K562 (cell line): Measurements from ENCODE around the gene IL37. TPM values are rescaled to one million over a fixed set of nuclear protein-coding genes. Genes with fewer than 3 reads are reported as not detected.

Experiments
- ATAC-seq: fragments of 200-7000 bp; cut with Tn5 transposase; 3 replicates; pipeline ENCODE4 v1.9.1; 2020; ENCODE audit warnings: moderate library complexity
- BruUV-seq: library from RNA; stranded (reverse); fragments of 400-500 nt; replicated peaks from 2 replicates; lab custom pipeline; 2021; lab: Mats Ljungman, UMichigan
- CTCF ChIA-PET: fragments of 300-600 bp; formaldehyde crosslinking; extraction: SDS; loops from one replicate; lab custom pipeline; 2021; ENCODE audit warnings: low intra/inter-chr PET ratio; lab: Yijun Ruan, JAX
- POLR2A ChIA-PET: fragments of 300-600, 350-650 bp; sonication (Branson Sonifier 250); formaldehyde crosslinking; extraction: SDS; loops from one replicate; lab custom pipeline; 2021; ENCODE audit warnings: antibody characterized with exemption, inconsistent platforms; lab: Yijun Ruan, JAX
- DNase-seq, 4 experiments: peaks; one replicate each; pipeline versions ENCODE4 v3.0.0 to v3.0.0-alpha.2; 2011 to 2018; ENCODE audit warnings: low spot score in 3 of 4, mixed read lengths in 3 of 4; ENCODE audit errors: extremely low read depth in 1 of 4
- FAIRE-seq: peaks from 2 replicates; lab custom pipeline; 2011; peaks lifted over from hg19 to GRCh38; lab: Jason Lieb, UNC
- H2AFZ ChIP-seq: 2 replicates; pipeline ENCODE4 v1.6.0; 2011; ENCODE audit warnings: low read depth, low read length, control low read depth, inconsistent platforms
- H3K27ac ChIP-seq: fragments of 200-600 bp; 3 replicates; pipeline ENCODE4 v1.8.0; 2011; ENCODE audit warnings: low read depth, mild to moderate bottlenecking, control low read depth, inconsistent platforms, low read length, moderate library complexity, mixed read lengths; ENCODE audit errors: extremely low read depth
- H3K27me3 ChIP-seq, 2 experiments: fragments of 300-600 bp in 1 of 2; 2 replicates in 1 of 2; 3 replicates in 1 of 2; pipeline versions ENCODE4 v1.6.0 to v1.8.0; 2011; ENCODE audit warnings: inconsistent platforms in 2 of 2, low read length in 2 of 2, mild to moderate bottlenecking in 1 of 2, mixed read lengths in 1 of 2, moderate library complexity in 1 of 2; ENCODE audit not compliant: control insufficient read depth in 2 of 2, insufficient read depth in 2 of 2
- H3K36me3 ChIP-seq: fragments of 300-600 bp; 3 replicates; pipeline ENCODE4 v1.8.0; 2011; ENCODE audit warnings: mild to moderate bottlenecking, low read length, inconsistent platforms; ENCODE audit not compliant: control insufficient read depth, insufficient read depth
- H3K4me1 ChIP-seq, 2 experiments: fragments of 200-600 bp in 1 of 2; replicated peaks in 1 of 2; 2 replicates in 1 of 2; 3 replicates in 1 of 2; pipeline versions ENCODE4 v1.5.1 to v1.8.0; 2011; ENCODE audit warnings: inconsistent platforms in 2 of 2, low read length in 2 of 2, mild to moderate bottlenecking in 1 of 2, mixed read lengths in 1 of 2, moderate library complexity in 1 of 2; ENCODE audit not compliant: control insufficient read depth in 2 of 2, insufficient read depth in 2 of 2
- H3K4me2 ChIP-seq: 2 replicates; pipeline ENCODE4 v1.6.1; 2011; ENCODE audit warnings: low read length, control low read depth, inconsistent platforms, mixed read lengths; ENCODE audit not compliant: insufficient read depth
- H3K4me3 ChIP-seq: fragments of 200-600 bp; sonication (generic), shearing (Covaris generic); 2 replicates; pipeline ENCODE4 v1.5.1; 2016; ENCODE audit warnings: control low read depth, inconsistent platforms
- H3K79me2 ChIP-seq: fragments of 200-600 bp; 3 replicates; pipeline ENCODE4 v1.8.0; 2011; ENCODE audit warnings: low read length, inconsistent platforms; ENCODE audit not compliant: control insufficient read depth, insufficient read depth
- H3K9ac ChIP-seq, 2 experiments: 2 replicates each; pipeline versions ENCODE4 v1.6.0 to v1.6.1; 2011; ENCODE audit warnings: low read depth in 2 of 2, low read length in 2 of 2, control low read depth in 1 of 2, inconsistent platforms in 1 of 2, mild to moderate bottlenecking in 1 of 2, mixed read lengths in 1 of 2; ENCODE audit not compliant: insufficient read depth in 1 of 2
- H3K9me1 ChIP-seq: one replicate; pipeline ENCODE4 v1.6.0; 2011; ENCODE audit warnings: inconsistent platforms, mild to moderate bottlenecking, low read length, moderate library complexity; ENCODE audit not compliant: control insufficient read depth, insufficient read depth
- H3K9me3 ChIP-seq: replicated peaks from 2 replicates; pipeline ENCODE4 v1.5.1; 2011; ENCODE audit warnings: low read depth, low read length, inconsistent platforms; ENCODE audit not compliant: control insufficient read depth, insufficient read depth
- H4K20me1 ChIP-seq: replicated peaks from 2 replicates; pipeline ENCODE4 v1.6.1; 2011; ENCODE audit warnings: low read length, inconsistent platforms, mixed read lengths; ENCODE audit not compliant: control insufficient read depth, insufficient read depth
- BCL6 ChIP-seq: fragments of 250-450 bp; sonication (Bioruptor Pico); IDR thresholded peaks from 2 replicates; pipeline ENCODE4 v1.4.0; 2020
- FOXA3 ChIP-seq, 2 experiments: fragments of 450-650 bp in 1 of 2; sonication (generic) in 1 of 2; formaldehyde crosslinking; IDR thresholded peaks in 1 of 2; conservative IDR thresholded peaks in 1 of 2; 2 replicates each; pipeline versions ENCODE4 v1.4.0 to v1.8.0; 2020 to 2022; ENCODE audit warnings: mild to moderate bottlenecking in 2 of 2, missing genetic modification reagents in 1 of 2
- GTF2F1 ChIP-seq: IDR thresholded peaks from 2 replicates; pipeline ENCODE4 v1.6.1; 2011; ENCODE audit warnings: low read depth, low read length, improper control_type of control experiment
- ZBTB17 ChIP-seq: fragments of 450-650 bp; formaldehyde crosslinking; IDR thresholded peaks from 2 replicates; pipeline ENCODE4 v1.4.0; 2020; ENCODE audit warnings: mild to moderate bottlenecking
- WGBS: fragments of 100-300 bp; shearing (Covaris generic); methylation state at CpG from one replicate; pipeline ENCODE4 v1.1.6; 2016; ENCODE audit warnings: low coverage, mixed read lengths; ENCODE audit not compliant: insufficient coverage; ENCODE audit errors: missing lambda C conversion rate; 5-methylcytosine and 5-hydroxymethylcytosine counted together
- in situ Hi-C: fragments of 300-500 bp; cut with MboI; formaldehyde crosslinking; loops from 4 replicates; pipeline ENCODE4 v1.15.0; 2018; ENCODE audit warnings: inconsistent platforms, mixed read lengths
- intact Hi-C: fragments of 100-400 bp; cut with micrococcal nuclease; formaldehyde crosslinking; loops from 2 replicates; pipeline ENCODE4 v1.14.2; 2022
- polyA plus RNA-seq, 8 experiments: library from polyadenylated mRNA; depleted of rRNA in 4 of 8; stranded (reverse) in 5 of 8; unstranded in 3 of 8; fragments of >200 nt; fragmentation: Nextera tagmentation in 2 of 8; fragmentation: Illumina TruSeq in 1 of 8; extraction: Ambion mirVana in 2 of 8; extraction: Trizol in 1 of 8; gene quantifications; 2 replicates each; pipeline versions ENCODE4 v1.2.1 to v1.2.3, GENCODE V29; 2011 to 2014; ENCODE audit warnings: inconsistent platforms in 1 of 8, missing spikeins in 1 of 8
- total RNA-seq, 7 experiments: library from RNA; depleted of rRNA in 6 of 7; stranded (reverse); fragments of >200 nt in 6 of 7; fragmentation: Illumina TruSeq in 2 of 7; extraction: Trizol in 2 of 7; gene quantifications; 2 replicates each; pipeline versions ENCODE4 v1.2.1 to v1.2.3, GENCODE V29; 2011 to 2021; ENCODE audit warnings: low replicate concordance in 1 of 7

The IL37 gene
- total and polyA plus RNA-seq, 9 of the 15 experiments (the other 6 are each of a cell fraction or from before 2014, with no cell fraction given), result not detected

DNA sequence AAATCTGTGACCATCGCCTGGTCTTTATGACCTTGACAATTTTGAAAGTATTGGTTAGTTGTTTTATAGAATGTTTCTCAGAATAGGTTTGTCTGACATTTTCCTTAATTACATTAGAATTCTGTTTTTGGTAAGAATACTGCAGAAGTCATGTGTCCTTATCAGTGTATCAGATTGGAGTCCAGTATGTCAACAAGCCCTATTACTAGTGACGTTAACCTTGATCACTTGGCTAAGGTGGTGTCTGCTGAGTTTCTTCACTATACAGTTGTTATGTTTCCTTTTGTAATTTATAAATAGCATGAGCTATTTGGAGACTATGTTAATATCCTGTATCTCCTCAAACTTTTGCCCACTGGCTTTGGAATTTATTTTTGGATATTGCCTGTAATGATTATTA, 56.1 kb downstream of the IL37 start:
- no peaks in the 10 kb centered on the region for H3K9me3 ChIP-seq
- H3K27me3 ChIP-seq, result peaks cover 8 to 9% of the 10 kb centered on the region in 2 experiments; a peak in 4 of 5 replicates
- TF ChIP-seq GTF2F1 (no peak), ZBTB17 (CRISPR knock-in tag) (no peak), FOXA3 (CRISPR knock-in tag; conservative IDR thresholded peaks at IDR 0.05 in 1 of 2, IDR thresholded peaks at IDR 0.05 in 1 of 2) (peak in 1 of 2 experiments; percentile 71; a peak in 2 of 4 replicates), BCL6 (CRISPR knock-in tag) (no peak)
- TF ChIP-seq, all 486 proteins: peak for 1
- 21% methylated on average over 2 of the region's 2 CpGs for WGBS
- 0 out of 5 replicates have a peak, but pooled peaks cover 0 to 3% of the 10 kb centered on the region in 2 experiments for H3K4me1 ChIP-seq
- H3K79me2 ChIP-seq, result no peaks in the 10 kb centered on the region
- in situ Hi-C loops, result no loop called here
- H3K4me3 ChIP-seq, result no peak overlapping the region
- no peaks in the 10 kb centered on the region for H3K9me1 ChIP-seq
- intact Hi-C loops, result no loop called here
- POLR2A ChIA-PET, result no interaction called here
- DNase-seq (peak in 1 of 4 experiments; percentile 1), FAIRE-seq (no peak), ATAC-seq (no peak)
- BruUV-seq, result no TSS peak
- no peak overlapping the region for H3K4me2 ChIP-seq
- H3K36me3 ChIP-seq, result no peaks in the 10 kb centered on the region
- no peaks in the 10 kb centered on the region for H4K20me1 ChIP-seq
- no peak overlapping the region for H3K27ac ChIP-seq
- no peak overlapping the region for H2AFZ ChIP-seq
- CTCF ChIA-PET, result interaction anchor here (0.6 kb wide), 1 partner anchor 367 kb away, joined by 3 read pairs; no protein-coding TSS in a partner anchor
- H3K9ac ChIP-seq, result no peak overlapping the region

Other genes starting within 250 kb of the IL37 start
Only the 7 nearest of the 10 such genes appear.
- 10.4 and 12.3 TPM in 2 replicates for gene CKAP2L, start 146.6 kb upstream of the IL37 start, total RNA-seq (2014; rRNA removed)
- 14.2 and 16.9 TPM in 2 replicates for gene CKAP2L, start 146.6 kb upstream of the IL37 start, total RNA-seq (2014; rRNA removed; fragmentation: Illumina TruSeq; extraction: Trizol)
- 11.5 and 12.1 TPM in 2 replicates for gene CKAP2L, start 146.6 kb upstream of the IL37 start, total RNA-seq (2015; rRNA removed; fragmentation: Illumina TruSeq; extraction: Trizol)
- gene CKAP2L, start 146.6 kb upstream of the IL37 start, total RNA-seq (2021), result 17.6 and 18.6 TPM in 2 replicates
- gene CKAP2L, start 146.6 kb upstream of the IL37 start, polyA plus RNA-seq (2011; rRNA removed), result 15.8 and 18.5 TPM in 2 replicates
- 20.3 and 21.9 TPM in 2 replicates for gene CKAP2L, start 146.6 kb upstream of the IL37 start, polyA plus RNA-seq (2014; fragmentation: Illumina TruSeq; extraction: Trizol)
- gene CKAP2L, start 146.6 kb upstream of the IL37 start, polyA plus RNA-seq (2014; fragmentation: Nextera tagmentation; extraction: Ambion mirVana), result 10 to 100 TPM; 14.1 to 14.9 TPM
- gene CKAP2L, start 146.6 kb upstream of the IL37 start, polyA plus RNA-seq (2014; rRNA removed), result 10.9 and 13.2 TPM in 2 replicates
- 0.14 TPM in 1 of 2 replicates, not detected in the other for gene IL1A, start 126.7 kb upstream of the IL37 start, total RNA-seq (2014; rRNA removed)
- 0.15 and 0.19 TPM in 2 replicates for gene IL1A, start 126.7 kb upstream of the IL37 start, total RNA-seq (2014; rRNA removed; fragmentation: Illumina TruSeq; extraction: Trizol)
- 0.08 TPM in 1 of 2 replicates, not detected in the other for gene IL1A, start 126.7 kb upstream of the IL37 start, total RNA-seq (2015; rRNA removed; fragmentation: Illumina TruSeq; extraction: Trizol)
- 0.09 TPM in 1 of 2 replicates, not detected in the other for gene IL1A, start 126.7 kb upstream of the IL37 start, total RNA-seq (2021)
- gene IL1A, start 126.7 kb upstream of the IL37 start, polyA plus RNA-seq (2011; rRNA removed), result 0.07 and 0.09 TPM in 2 replicates
- gene IL1A, start 126.7 kb upstream of the IL37 start, polyA plus RNA-seq (2014; fragmentation: Illumina TruSeq; extraction: Trizol), result 0.08 and 0.15 TPM in 2 replicates
- under 1 TPM in 1 of 2 experiments, not detected in 1; 0.27 TPM for gene IL1A, start 126.7 kb upstream of the IL37 start, polyA plus RNA-seq (2014; fragmentation: Nextera tagmentation; extraction: Ambion mirVana)
- gene IL1A, start 126.7 kb upstream of the IL37 start, polyA plus RNA-seq (2014; rRNA removed), result 0.03 TPM in 1 of 2 replicates, not detected in the other
- gene IL1B, start 74.4 kb upstream of the IL37 start, total RNA-seq (2014; rRNA removed), result not detected in 2 replicates
- gene IL1B, start 74.4 kb upstream of the IL37 start, total RNA-seq (2014; rRNA removed; fragmentation: Illumina TruSeq; extraction: Trizol), result not detected in 2 replicates
- gene IL1B, start 74.4 kb upstream of the IL37 start, total RNA-seq (2015; rRNA removed; fragmentation: Illumina TruSeq; extraction: Trizol), result 0.29 TPM in 1 of 2 replicates, not detected in the other
- gene IL1B, start 74.4 kb upstream of the IL37 start, total RNA-seq (2021), result not detected in 2 replicates
- gene IL1B, start 74.4 kb upstream of the IL37 start, polyA plus RNA-seq (2011; rRNA removed), result 0.09 TPM in 1 of 2 replicates, not detected in the other
- not detected in 2 replicates for gene IL1B, start 74.4 kb upstream of the IL37 start, polyA plus RNA-seq (2014; fragmentation: Illumina TruSeq; extraction: Trizol)
- gene IL1B, start 74.4 kb upstream of the IL37 start, polyA plus RNA-seq (2014; fragmentation: Nextera tagmentation; extraction: Ambion mirVana), result not detected
- not detected in 2 replicates for gene IL1B, start 74.4 kb upstream of the IL37 start, polyA plus RNA-seq (2014; rRNA removed)
- gene IL36G, start 66.8 kb downstream of the IL37 start, total RNA-seq (2014; rRNA removed), result not detected in 2 replicates
- gene IL36G, start 66.8 kb downstream of the IL37 start, total RNA-seq (2014; rRNA removed; fragmentation: Illumina TruSeq; extraction: Trizol), result not detected in 2 replicates
- not detected in 2 replicates for gene IL36G, start 66.8 kb downstream of the IL37 start, total RNA-seq (2015; rRNA removed; fragmentation: Illumina TruSeq; extraction: Trizol)
- gene IL36G, start 66.8 kb downstream of the IL37 start, total RNA-seq (2021), result not detected in 2 replicates
- not detected in 2 replicates for gene IL36G, start 66.8 kb downstream of the IL37 start, polyA plus RNA-seq (2011; rRNA removed)
- gene IL36G, start 66.8 kb downstream of the IL37 start, polyA plus RNA-seq (2014; fragmentation: Illumina TruSeq; extraction: Trizol), result not detected in 2 replicates
- gene IL36G, start 66.8 kb downstream of the IL37 start, polyA plus RNA-seq (2014; fragmentation: Nextera tagmentation; extraction: Ambion mirVana), result not detected
- not detected in 2 replicates for gene IL36G, start 66.8 kb downstream of the IL37 start, polyA plus RNA-seq (2014; rRNA removed)
- not detected in 2 replicates for gene IL36A, start 94.3 kb downstream of the IL37 start, total RNA-seq (2014; rRNA removed)
- not detected in 2 replicates for gene IL36A, start 94.3 kb downstream of the IL37 start, total RNA-seq (2014; rRNA removed; fragmentation: Illumina TruSeq; extraction: Trizol)
- not detected in 2 replicates for gene IL36A, start 94.3 kb downstream of the IL37 start, total RNA-seq (2015; rRNA removed; fragmentation: Illumina TruSeq; extraction: Trizol)
- gene IL36A, start 94.3 kb downstream of the IL37 start, total RNA-seq (2021), result not detected in 2 replicates
- gene IL36A, start 94.3 kb downstream of the IL37 start, polyA plus RNA-seq (2011; rRNA removed), result not detected in 2 replicates
- not detected in 2 replicates for gene IL36A, start 94.3 kb downstream of the IL37 start, polyA plus RNA-seq (2014; fragmentation: Illumina TruSeq; extraction: Trizol)
- gene IL36A, start 94.3 kb downstream of the IL37 start, polyA plus RNA-seq (2014; fragmentation: Nextera tagmentation; extraction: Ambion mirVana), result not detected
- not detected in 2 replicates for gene IL36A, start 94.3 kb downstream of the IL37 start, polyA plus RNA-seq (2014; rRNA removed)
- not detected in 2 replicates for gene IL36B, start 141.7 kb downstream of the IL37 start, total RNA-seq (2014; rRNA removed)
- not detected in 2 replicates for gene IL36B, start 141.7 kb downstream of the IL37 start, total RNA-seq (2014; rRNA removed; fragmentation: Illumina TruSeq; extraction: Trizol)
- gene IL36B, start 141.7 kb downstream of the IL37 start, total RNA-seq (2015; rRNA removed; fragmentation: Illumina TruSeq; extraction: Trizol), result not detected in 2 replicates
- not detected in 2 replicates for gene IL36B, start 141.7 kb downstream of the IL37 start, total RNA-seq (2021)
- not detected in 2 replicates for gene IL36B, start 141.7 kb downstream of the IL37 start, polyA plus RNA-seq (2011; rRNA removed)
- not detected in 2 replicates for gene IL36B, start 141.7 kb downstream of the IL37 start, polyA plus RNA-seq (2014; fragmentation: Illumina TruSeq; extraction: Trizol)
- gene IL36B, start 141.7 kb downstream of the IL37 start, polyA plus RNA-seq (2014; fragmentation: Nextera tagmentation; extraction: Ambion mirVana), result not detected
- not detected in 2 replicates for gene IL36B, start 141.7 kb downstream of the IL37 start, polyA plus RNA-seq (2014; rRNA removed)
- gene IL36RN, start 148.0 kb downstream of the IL37 start, total RNA-seq (2014; rRNA removed), result not detected in 2 replicates
- gene IL36RN, start 148.0 kb downstream of the IL37 start, total RNA-seq (2014; rRNA removed; fragmentation: Illumina TruSeq; extraction: Trizol), result not detected in 2 replicates
- gene IL36RN, start 148.0 kb downstream of the IL37 start, total RNA-seq (2015; rRNA removed; fragmentation: Illumina TruSeq; extraction: Trizol), result not detected in 2 replicates
- not detected in 2 replicates for gene IL36RN, start 148.0 kb downstream of the IL37 start, total RNA-seq (2021)
- not detected in 2 replicates for gene IL36RN, start 148.0 kb downstream of the IL37 start, polyA plus RNA-seq (2011; rRNA removed)
- gene IL36RN, start 148.0 kb downstream of the IL37 start, polyA plus RNA-seq (2014; fragmentation: Illumina TruSeq; extraction: Trizol), result not detected in 2 replicates
- gene IL36RN, start 148.0 kb downstream of the IL37 start, polyA plus RNA-seq (2014; fragmentation: Nextera tagmentation; extraction: Ambion mirVana), result not detected
- not detected in 2 replicates for gene IL36RN, start 148.0 kb downstream of the IL37 start, polyA plus RNA-seq (2014; rRNA removed)